T-cell (primary cell): ENCODE measurements around the gene SLCO2B1. TPM values are rescaled to one million over a fixed set of nuclear protein-coding genes. Genes with fewer than 3 reads are reported as not detected.

Source experiments
- ATAC-seq, 4 experiments: fragments of 200-7000 bp in 3 of 4; fragments of 150-1000 bp in 1 of 4; cut with Tn5 transposase; replicated peaks in 1 of 4; 1 replicate in 3 of 4; 2 replicates in 1 of 4; pipeline ENCODE4 v1.10.0; 2021; ENCODE audit warnings: moderate library complexity in 3 of 4, mild to moderate bottlenecking in 2 of 4, moderate number of reproducible peaks in 1 of 4
- CTCF ChIA-PET, 2 donors: fragments of 300-600 bp; sonication (Branson Sonifier 250); formaldehyde crosslinking; loops; one replicate each; lab custom pipeline; 2022; ENCODE audit warnings: antibody characterized with exemption in 2 of 2; lab: Charles Lee
- POLR2A ChIA-PET, 2 donors: fragments of 300-600 bp; sonication (Branson Sonifier 250); formaldehyde crosslinking; loops; one replicate each; lab custom pipeline; 2022; ENCODE audit warnings: antibody characterized with exemption in 2 of 2; lab: Charles Lee
- DNase-seq, 35 experiments: peaks; one replicate each; pipeline versions ENCODE4 v3.0.0 to v3.0.0-alpha.2; 2013 to 2023
- H3K27ac ChIP-seq: one replicate; pipeline ENCODE4 v1.5.1; 2013; ENCODE audit warnings: low read length
- H3K27me3 ChIP-seq, 2 experiments: replicated peaks in 1 of 2; 1 replicate in 1 of 2; 2 replicates in 1 of 2; pipeline versions ENCODE4 v1.6.1 to v1.7.0; 2013; ENCODE audit warnings: low read length in 1 of 2, mixed read lengths in 1 of 2; ENCODE audit not compliant: control insufficient read depth in 2 of 2, insufficient read depth in 2 of 2; ENCODE audit errors: extremely low read depth in 1 of 2
- H3K36me3 ChIP-seq, 2 donors: 1 replicate in 1 of 2; 2 replicates in 1 of 2; pipeline versions ENCODE4 v1.6.1 to v1.7.0; 2013; ENCODE audit warnings: low read length in 1 of 2; ENCODE audit not compliant: control insufficient read depth in 2 of 2, insufficient read depth in 1 of 2; ENCODE audit errors: extremely low read depth in 1 of 2
- H3K4me1 ChIP-seq, 2 experiments: 1 replicate in 1 of 2; 2 replicates in 1 of 2; pipeline versions ENCODE4 v1.6.1 to v1.7.0; 2013; ENCODE audit warnings: low read length in 2 of 2, mixed read lengths in 1 of 2; ENCODE audit not compliant: insufficient read depth in 2 of 2, control insufficient read depth in 1 of 2; ENCODE audit errors: extremely low read depth in 1 of 2
- H3K4me3 ChIP-seq, 2 donors: 1 replicate in 1 of 2; 2 replicates in 1 of 2; pipeline versions ENCODE4 v1.5.1 to v1.7.0; 2013; ENCODE audit warnings: mild to moderate bottlenecking in 2 of 2, low read length in 1 of 2, moderate library complexity in 1 of 2; ENCODE audit not compliant: control insufficient read depth in 1 of 2; ENCODE audit errors: extremely low read depth in 1 of 2
- H3K9me3 ChIP-seq: 2 replicates; pipeline ENCODE4 v1.7.0; 2013
- H3K27ac Mint-ChIP-seq, 2 donors: one replicate each; pipeline ENCODE4 v1.8.0; 2020 to 2021; ENCODE audit warnings: mild to moderate bottlenecking in 2 of 2, mixed read lengths in 2 of 2
- H3K27me3 Mint-ChIP-seq, 2 donors: one replicate each; pipeline ENCODE4 v1.8.0; 2021 to 2022; ENCODE audit warnings: mixed read lengths in 2 of 2
- H3K36me3 Mint-ChIP-seq: one replicate; pipeline ENCODE4 v1.8.0; 2021; ENCODE audit warnings: mixed read lengths
- H3K4me1 Mint-ChIP-seq, 3 donors: one replicate each; pipeline ENCODE4 v1.8.0; 2020 to 2022; ENCODE audit warnings: mixed read lengths in 3 of 3, mild to moderate bottlenecking in 1 of 3
- H3K4me3 Mint-ChIP-seq, 3 donors: one replicate each; pipeline ENCODE4 v1.8.0; 2020 to 2022; ENCODE audit warnings: mild to moderate bottlenecking in 3 of 3, mixed read lengths in 3 of 3, moderate library complexity in 3 of 3
- H3K9me3 Mint-ChIP-seq, 3 donors: one replicate each; pipeline ENCODE4 v1.8.0; 2020 to 2022; ENCODE audit warnings: mixed read lengths in 3 of 3
- WGBS: methylation state at CpG from one replicate; pipeline ENCODE4 v1.1.5; 2013; ENCODE audit warnings: missing lambda C conversion rate; ENCODE audit not compliant: insufficient coverage; 5-methylcytosine and 5-hydroxymethylcytosine counted together
- total RNA-seq, 35 experiments: library from RNA in 6 of 35; stranded (reverse) in 6 of 35; fragments of 120-200 nt in 1 of 35; gene quantifications; one replicate each; pipeline versions ENCODE4 v1.2.1 to v1.2.4 and lab custom pipeline; 2013 to 2026

Gene SLCO2B1
- total RNA-seq, 5 donors from 2014 or later (not counting 1 experiment from before 2014, with no cell fraction given) = 0.55 to 0.79 (median 0.63) TPM; not detected in 2

DNA sequence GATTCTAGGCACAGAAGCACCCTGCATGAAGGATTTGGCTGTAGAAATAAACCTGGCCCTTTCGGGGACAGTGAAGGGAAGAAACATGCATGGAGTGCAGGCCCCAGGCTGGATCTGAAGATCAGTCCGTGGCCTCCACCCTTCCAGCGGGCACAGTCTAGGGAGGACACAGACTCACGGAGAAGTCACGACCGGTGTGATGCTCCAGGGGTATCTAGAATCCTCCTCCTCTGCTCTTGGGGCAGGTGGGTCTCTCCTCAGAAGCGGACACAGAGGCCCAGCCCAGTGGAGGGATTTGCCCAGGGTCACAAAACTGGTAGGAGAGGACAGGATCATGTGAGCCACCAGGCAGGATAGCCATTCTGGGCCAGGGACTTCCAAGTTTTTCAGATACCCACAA lies 22.4 kb downstream of the SLCO2B1 start:
- ATAC-seq (no peak), DNase-seq (no peak)
- no peaks in the 10 kb centered on the region for H3K36me3 ChIP-seq
- H3K27ac ChIP-seq = no peak overlapping the region
- H3K4me3 Mint-ChIP-seq = no peak overlapping the region
- peaks cover 13 to 16% (median 15%) of the 10 kb centered on the region in 3 donors for H3K4me1 Mint-ChIP-seq
- ChIA-PET POLR2A (no interaction called here), CTCF (no interaction called here)
- 92% methylated on average over 6 of the region's 7 CpGs for WGBS
- H3K36me3 Mint-ChIP-seq = no peaks in the 10 kb centered on the region
- no peak overlapping the region for H3K27ac Mint-ChIP-seq
- no peaks in the 10 kb centered on the region for H3K9me3 Mint-ChIP-seq
- H3K27me3 Mint-ChIP-seq = no peaks in the 10 kb centered on the region
- peaks cover 0 to 16% of the 10 kb centered on the region in 2 experiments for H3K4me1 ChIP-seq
- peaks cover 0 to 8% of the 10 kb centered on the region in 2 experiments for H3K27me3 ChIP-seq
- H3K4me3 ChIP-seq = no peak overlapping the region
- no peaks in the 10 kb centered on the region for H3K9me3 ChIP-seq

DNA sequence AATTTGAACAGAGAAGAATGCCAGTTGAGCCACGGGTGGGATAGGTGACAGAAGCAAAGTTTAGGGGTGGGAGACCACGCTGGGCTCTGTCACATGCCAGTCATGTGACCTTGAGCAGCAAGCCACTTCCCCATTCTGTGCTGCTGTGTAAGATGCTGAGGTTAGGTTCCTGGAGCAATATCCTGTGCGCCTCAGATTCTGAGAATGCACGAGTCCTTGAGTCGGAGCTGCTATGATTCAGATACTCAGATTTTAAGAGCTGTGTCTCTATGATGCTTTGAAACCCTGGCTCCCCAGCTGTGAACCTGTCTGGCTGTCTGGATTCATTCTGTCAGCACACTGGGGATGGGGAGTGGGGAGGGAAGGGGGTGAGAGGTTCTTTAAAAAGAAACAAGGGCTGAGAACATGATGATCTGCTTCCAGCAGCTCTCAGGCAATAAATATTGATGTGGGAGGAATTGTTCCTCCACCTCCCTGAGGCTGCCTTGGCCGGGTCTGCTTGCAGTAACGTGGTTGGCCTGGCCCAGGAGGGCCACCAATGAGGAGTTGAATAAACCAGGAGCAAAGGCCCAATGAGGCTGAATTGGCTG lies 24.0 kb downstream of the SLCO2B1 start:
- POLR2A ChIA-PET = interaction anchor here in 1 of 2 donors (0.6 kb wide), 1 partner anchor 86 kb away, joined by 3 read pairs; no protein-coding TSS in a partner anchor
- DNase-seq = peak in 2 of 35 experiments; percentile 12 to 21
- peak in 3 of 4 experiments; percentile 71 to 87 (median 85) for ATAC-seq
- CTCF ChIA-PET = no interaction called here
- Mint-ChIP-seq H3K27ac (peak overlapping the region; percentile 78 to 85), H3K4me3 (peak overlapping the region in 1 of 3 donors; percentile 11), H3K36me3 (no peaks in the 10 kb centered on the region), H3K9me3 (no peaks in the 10 kb centered on the region), H3K4me1 (peaks cover 13 to 16% (median 15%) of the 10 kb centered on the region in 3 donors), H3K27me3 (no peaks in the 10 kb centered on the region)
- Histone ChIP-seq H3K36me3 (no peaks in the 10 kb centered on the region), H3K27ac (no peak overlapping the region), H3K27me3 (peaks cover 0 to 8% of the 10 kb centered on the region in 2 experiments), H3K9me3 (no peaks in the 10 kb centered on the region), H3K4me1 (peaks cover 0 to 16% of the 10 kb centered on the region in 2 experiments), H3K4me3 (no peak overlapping the region)
- WGBS = 10% methylated on average over 6 of the region's 7 CpGs

DNA sequence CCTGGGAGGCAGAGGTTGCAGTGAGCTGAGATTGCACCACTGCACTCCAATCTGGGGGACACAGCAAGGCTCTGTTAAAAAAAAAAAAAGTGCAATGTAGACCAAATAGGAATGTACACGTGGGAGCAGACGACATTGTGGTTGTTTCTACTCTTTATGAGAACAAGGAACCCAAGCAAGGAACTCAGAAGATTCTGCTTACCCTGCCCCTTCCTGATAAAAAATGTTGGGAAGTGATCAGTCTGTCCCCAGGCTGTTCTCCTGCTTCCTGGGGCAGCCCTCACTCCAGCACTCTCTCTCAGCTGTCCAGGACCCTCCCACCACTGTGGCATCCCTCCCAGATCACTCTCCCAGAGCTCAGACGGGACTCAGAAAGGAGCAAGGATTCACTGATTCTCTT lies 31.8 kb downstream of the SLCO2B1 start:
- H3K4me3 ChIP-seq = no peak overlapping the region
- H3K4me1 Mint-ChIP-seq = no peaks in the 10 kb centered on the region
- no peak overlapping the region for H3K4me3 Mint-ChIP-seq
- no peaks in the 10 kb centered on the region for H3K36me3 Mint-ChIP-seq
- no peaks in the 10 kb centered on the region for H3K9me3 ChIP-seq
- H3K27me3 ChIP-seq = peaks cover 0 to 28% of the 10 kb centered on the region in 2 experiments
- H3K4me1 ChIP-seq = no peaks in the 10 kb centered on the region
- H3K9me3 Mint-ChIP-seq = no peaks in the 10 kb centered on the region
- ChIA-PET CTCF (interaction anchor here in 1 of 2 donors (0.6 kb wide), 1 partner anchor 154 kb away, joined by 4 read pairs; no protein-coding TSS in a partner anchor), POLR2A (no interaction called here)
- no peaks in the 10 kb centered on the region for H3K36me3 ChIP-seq
- peaks cover 7 to 14% of the 10 kb centered on the region in 2 donors for H3K27me3 Mint-ChIP-seq
- DNase-seq (no peak), ATAC-seq (no peak)
- no CpG with 5 or more reads among the region's 3 CpGs for WGBS
- no peak overlapping the region for H3K27ac Mint-ChIP-seq
- H3K27ac ChIP-seq = no peak overlapping the region

DNA sequence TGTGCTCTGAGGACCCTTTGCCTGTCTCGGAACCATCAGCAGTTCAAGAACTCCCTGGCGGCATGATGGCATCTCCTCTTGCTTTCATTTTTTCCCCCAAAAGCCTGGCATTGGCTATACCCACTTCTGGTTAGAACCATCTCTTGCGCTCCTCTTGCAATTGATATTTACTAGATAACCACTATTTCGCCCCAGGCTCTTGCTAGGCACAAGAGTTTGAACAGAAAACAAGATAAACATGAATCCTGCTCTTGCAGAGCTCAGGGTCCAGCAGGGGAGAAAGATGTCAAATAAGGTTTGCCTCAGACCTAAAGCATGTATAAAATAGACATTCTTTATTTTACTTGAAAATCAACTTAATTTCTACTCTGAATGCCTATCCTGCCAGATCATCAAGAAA lies 33.1 kb downstream of the SLCO2B1 start:
- 100% methylated on average over 2 of the region's 4 CpGs for WGBS

DNA sequence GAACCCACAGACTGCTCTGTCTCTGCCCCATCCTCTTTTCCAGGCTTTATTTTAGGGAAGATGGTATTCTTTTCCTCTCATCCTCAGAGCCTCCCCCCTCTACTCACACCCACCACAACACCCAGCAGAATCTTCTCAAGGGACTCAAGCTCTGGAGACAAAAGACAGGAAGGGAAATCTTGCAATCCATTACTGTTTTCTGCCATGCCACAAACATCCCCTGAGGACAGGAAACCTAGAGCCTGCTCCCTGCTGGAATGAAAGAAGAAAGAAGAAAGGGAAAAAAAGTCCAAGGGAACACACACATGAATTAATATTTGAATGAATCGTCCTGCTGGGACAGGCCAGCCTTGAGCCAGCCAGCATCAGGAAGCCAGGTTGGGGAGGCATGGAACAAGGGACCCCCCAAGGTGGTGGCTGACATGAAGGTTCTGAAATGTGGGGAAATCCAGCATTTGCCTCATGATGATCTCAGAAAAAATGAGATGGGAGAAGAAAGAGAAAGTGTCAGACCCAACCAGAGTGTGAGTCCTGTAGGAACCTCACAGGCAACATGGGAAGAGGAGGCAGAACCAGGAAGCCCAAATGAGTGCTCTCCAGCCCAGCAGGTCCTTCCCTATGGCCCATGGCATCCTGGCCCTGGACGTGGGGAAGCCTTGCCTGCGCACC lies 34.0 kb downstream of the SLCO2B1 start:
- H3K4me1 Mint-ChIP-seq = no peaks in the 10 kb centered on the region
- 13% methylated on average over 1 of the region's 3 CpGs for WGBS
- peaks cover 7 to 14% of the 10 kb centered on the region in 2 donors for H3K27me3 Mint-ChIP-seq
- H3K36me3 ChIP-seq = no peaks in the 10 kb centered on the region
- peaks cover 0 to 28% of the 10 kb centered on the region in 2 experiments for H3K27me3 ChIP-seq
- H3K9me3 ChIP-seq = no peaks in the 10 kb centered on the region
- no peak overlapping the region for H3K27ac Mint-ChIP-seq
- CTCF ChIA-PET = no interaction called here
- H3K9me3 Mint-ChIP-seq = no peaks in the 10 kb centered on the region
- no peak overlapping the region for H3K4me3 Mint-ChIP-seq
- H3K4me1 ChIP-seq = no peaks in the 10 kb centered on the region
- H3K4me3 ChIP-seq = no peak overlapping the region
- H3K27ac ChIP-seq = no peak overlapping the region
- POLR2A ChIA-PET = interaction anchor here (0.6 kb wide), 2 partner anchors 44 to 1680 kb away, joined by 3 read pairs; no protein-coding TSS in a partner anchor
- DNase-seq (no peak), ATAC-seq (no peak)
- H3K36me3 Mint-ChIP-seq = no peaks in the 10 kb centered on the region

More for the DNA sequence above, 33.1 kb downstream of the SLCO2B1 start:
- Mint-ChIP-seq H3K4me3 (no peak overlapping the region), H3K27ac (no peak overlapping the region), H3K36me3 (no peaks in the 10 kb centered on the region), H3K27me3 (peaks cover 7 to 14% of the 10 kb centered on the region in 2 donors), H3K4me1 (no peaks in the 10 kb centered on the region), H3K9me3 (no peaks in the 10 kb centered on the region)
- ChIA-PET POLR2A (no interaction called here), CTCF (no interaction called here)
- DNase-seq (no peak), ATAC-seq (no peak)
- Histone ChIP-seq H3K4me3 (no peak overlapping the region), H3K27ac (no peak overlapping the region), H3K36me3 (no peaks in the 10 kb centered on the region), H3K9me3 (no peaks in the 10 kb centered on the region), H3K4me1 (no peaks in the 10 kb centered on the region), H3K27me3 (peaks cover 0 to 28% of the 10 kb centered on the region in 2 experiments)

DNA sequence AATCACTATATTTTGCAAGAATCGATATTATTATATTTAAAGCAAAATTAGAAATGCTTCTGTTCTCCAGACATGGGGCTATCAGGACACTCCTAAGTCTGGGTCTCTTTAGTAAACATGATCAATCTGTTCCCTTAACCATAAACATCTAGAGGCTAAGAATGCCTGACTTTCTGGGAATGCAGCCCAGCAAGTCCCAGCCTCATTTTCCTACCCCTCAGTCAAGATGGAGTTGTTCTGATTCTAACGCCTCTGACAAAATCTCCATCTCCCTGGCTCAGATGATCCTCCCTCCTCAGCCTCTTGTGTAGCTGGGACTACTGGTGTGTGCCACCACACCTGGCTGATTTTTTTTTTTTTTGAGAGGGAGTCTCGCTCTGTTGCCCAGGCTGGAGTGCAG lies 35.0 kb downstream of the SLCO2B1 start:
- no peak overlapping the region for H3K27ac Mint-ChIP-seq
- peaks cover 7 to 14% of the 10 kb centered on the region in 2 donors for H3K27me3 Mint-ChIP-seq
- H3K4me1 Mint-ChIP-seq = no peaks in the 10 kb centered on the region
- Histone ChIP-seq H3K36me3 (no peaks in the 10 kb centered on the region), H3K27me3 (peaks cover 0 to 31% of the 10 kb centered on the region in 2 experiments), H3K4me1 (no peaks in the 10 kb centered on the region), H3K4me3 (no peak overlapping the region), H3K27ac (no peak overlapping the region), H3K9me3 (no peaks in the 10 kb centered on the region)
- no peaks in the 10 kb centered on the region for H3K9me3 Mint-ChIP-seq
- no peak overlapping the region for H3K4me3 Mint-ChIP-seq
- ATAC-seq (no peak), DNase-seq (no peak)
- WGBS = no CpG with 5 or more reads among the region's 3 CpGs
- H3K36me3 Mint-ChIP-seq = no peaks in the 10 kb centered on the region
- CTCF ChIA-PET = no interaction called here
- POLR2A ChIA-PET = no interaction called here
